GM23248 (cell line): ENCODE measurements around the gene GNA14.

Experiments
- EZH2 ChIP-seq: fragments of 200-600 bp; sonication (generic); IDR thresholded peaks from 2 replicates; pipeline ENCODE4 v1.6.1; 2018; ENCODE audit warnings: antibody characterized with exemption, mild to moderate bottlenecking; ENCODE audit not compliant: insufficient read depth, poor library complexity, severe bottlenecking
- EZH2phosphoT487 ChIP-seq: fragments of 200-600 bp; sonication (generic); IDR thresholded peaks from 2 replicates; pipeline ENCODE4 v1.6.1; 2018; ENCODE audit warnings: antibody characterized with exemption, moderate library complexity, mild to moderate bottlenecking, low read depth; ENCODE audit not compliant: insufficient read depth

DNA sequence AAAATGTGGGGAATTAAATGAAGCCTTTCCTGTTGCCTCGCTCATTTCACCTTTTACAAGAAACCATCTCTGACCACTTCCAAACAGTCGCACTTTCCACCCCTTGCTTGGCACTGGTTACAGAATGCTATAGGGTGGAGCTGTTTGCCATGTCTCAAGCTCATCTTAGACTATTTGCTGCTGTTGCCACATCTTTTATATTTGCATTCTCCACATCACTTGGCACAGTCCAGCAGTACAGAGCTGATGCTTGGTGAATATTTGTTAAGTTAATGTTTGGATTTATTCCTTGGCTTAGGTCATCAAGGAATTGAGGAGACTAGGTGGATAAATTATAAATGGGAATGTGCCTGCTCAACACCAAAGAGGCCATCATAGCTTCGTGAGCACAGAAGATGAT, 53.2 kb downstream of the GNA14 start:
- no peak for TF ChIP-seq EZH2
- no peak for TF ChIP-seq EZH2phosphoT487
